C4-2B (cell line): ENCODE data around the gene ARHGDIB.

Experiments used
- H3K27ac ChIP-seq: fragments of 450-650 bp; 2 replicates; pipeline ENCODE4 v1.5.1; 2017
- CTCF ChIP-seq: fragments of 450-650 bp; conservative IDR thresholded peaks from 2 replicates; pipeline ENCODE4 v1.5.1; 2017; ENCODE audit warnings: mild to moderate bottlenecking
- ZFX ChIP-seq: fragments of 450-650 bp; IDR thresholded peaks from 2 replicates; pipeline ENCODE4 v1.6.1; 2017

The ARHGDIB gene

GRCh38 chr12:14962797-14963196 lies 1.4 kb upstream of the ARHGDIB start:
- H3K27ac ChIP-seq = no peak overlapping the region
- TF ChIP-seq CTCF = no peak
- TF ChIP-seq ZFX = no peak

DNA sequence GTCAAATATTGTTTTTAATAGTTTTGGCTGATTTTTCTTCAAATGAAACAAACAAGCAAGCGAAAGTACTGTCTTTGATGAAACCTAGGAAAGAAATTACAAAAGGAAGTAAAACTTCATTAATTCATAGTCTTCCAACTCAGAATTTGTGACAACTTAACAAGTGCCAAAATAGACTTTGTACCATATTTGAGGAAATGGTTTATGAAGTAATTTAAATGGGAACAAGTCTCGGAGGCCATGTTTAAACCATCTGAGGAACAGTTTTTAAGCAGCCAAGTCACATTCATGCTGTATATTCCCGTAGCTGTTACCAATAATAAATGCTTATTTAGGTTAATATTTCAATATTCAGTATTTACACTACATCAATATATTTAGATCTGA lies 745 bp upstream of the ARHGDIB start:
- no peak for TF ChIP-seq ZFX
- no peak for TF ChIP-seq CTCF
- H3K27ac ChIP-seq = no peak overlapping the region

- no peak overlapping the region for H3K27ac ChIP-seq
- no peak for TF ChIP-seq ZFX
- TF ChIP-seq CTCF = no peak
Measured at GRCh38 chr12:14960548-14961465, 594 bp downstream of the ARHGDIB start.

- TF ChIP-seq ZFX = no peak
- no peak for TF ChIP-seq CTCF
- H3K27ac ChIP-seq = no peak overlapping the region
Measured at GRCh38 chr12:14959916-14960496, 1.4 kb downstream of the ARHGDIB start.

GRCh38 chr12:14959463-14959862 lies 1.9 kb downstream of the ARHGDIB start:
- H3K27ac ChIP-seq = no peak overlapping the region
- TF ChIP-seq CTCF = no peak
- no peak for TF ChIP-seq ZFX

GRCh38 chr12:14959126-14959440 lies 2.3 kb downstream of the ARHGDIB start:
- no peak overlapping the region for H3K27ac ChIP-seq
- no peak for TF ChIP-seq ZFX

DNA sequence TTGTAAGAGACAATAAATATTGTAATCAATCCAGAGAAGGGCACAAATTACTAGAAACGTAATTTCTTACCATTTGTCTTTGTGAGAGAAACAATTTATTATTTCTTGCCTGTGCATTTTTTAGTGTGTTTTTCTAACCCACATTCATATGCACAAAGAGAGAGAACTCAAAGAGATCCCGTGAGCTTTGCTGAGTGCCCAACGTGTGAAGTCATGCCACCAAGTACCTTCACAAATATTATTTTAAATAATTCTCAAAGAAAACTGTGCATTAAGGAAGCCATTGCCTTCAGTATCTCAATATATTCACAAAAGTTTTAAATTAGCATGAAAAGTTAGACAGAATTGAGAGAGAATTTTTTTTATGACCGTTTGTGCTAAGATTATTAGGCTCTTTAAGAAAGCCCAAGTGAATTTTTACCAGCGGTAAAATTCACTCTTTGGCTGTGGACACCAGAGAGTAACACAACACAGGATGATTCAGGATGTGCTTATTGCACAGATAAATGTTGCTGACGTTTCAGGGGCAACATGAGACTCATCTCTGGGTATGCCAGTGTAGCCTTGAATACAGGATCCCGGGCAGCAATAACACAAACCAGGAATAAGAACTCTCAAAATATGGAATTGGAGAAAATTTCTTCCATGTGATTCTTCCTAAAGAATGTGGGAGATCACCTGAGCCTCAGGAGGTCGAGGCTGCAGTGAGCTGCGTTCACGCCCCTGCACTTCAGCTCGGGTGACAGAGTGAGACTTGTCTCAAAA lies 2.9 kb downstream of the ARHGDIB start:
- no peak overlapping the region for H3K27ac ChIP-seq

More for the DNA sequence above, 2.9 kb downstream of the ARHGDIB start:
- TF ChIP-seq ZFX (no peak), CTCF (no peak)
